Epithelial cell of esophagus (primary cell): Measurements from ENCODE around the gene ZNF878.

ENCODE experiments used
- DNase-seq: peaks from one replicate; pipeline ENCODE4 v3.0.0; 2010; ENCODE audit warnings: low read depth
- H3K4me3 ChIP-seq: 2 replicates; pipeline ENCODE4 v1.5.1; 2011; ENCODE audit warnings: mild to moderate bottlenecking, low read length, control low read depth
- TF ChIP-seq, protein P1 (sequence below): IDR thresholded peaks from 2 replicates; pipeline ENCODE4 v1.5.1; 2011; ENCODE audit warnings: low read depth, mild to moderate bottlenecking, low read length, control low read depth, inconsistent platforms; ENCODE audit not compliant: insufficient read depth; ENCODE audit errors: missing control alignments

The ZNF878 gene

DNA sequence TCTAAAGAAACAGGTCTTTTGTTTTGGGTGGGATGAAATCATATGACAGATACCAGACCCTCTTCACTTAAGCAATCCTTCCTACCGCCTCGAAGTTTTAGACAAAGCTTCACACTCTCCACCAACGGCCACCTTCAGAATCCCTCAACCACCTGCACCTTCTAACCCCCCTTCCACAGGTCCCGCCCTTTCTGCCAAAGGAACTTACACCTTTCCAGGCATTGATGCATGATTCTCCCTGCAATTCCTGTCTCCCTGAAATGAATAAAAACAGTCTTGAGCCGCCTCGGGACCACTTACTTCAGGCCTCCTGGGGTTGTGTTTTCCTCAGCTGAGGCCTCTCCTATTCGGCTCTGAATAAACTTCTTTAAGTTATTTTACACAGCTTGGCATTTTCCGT lies 18.1 kb downstream of the ZNF878 start:
- no peak for DNase-seq
- H3K4me3 ChIP-seq = peak overlapping the region; percentile 85
- TF ChIP-seq, protein P1, sequence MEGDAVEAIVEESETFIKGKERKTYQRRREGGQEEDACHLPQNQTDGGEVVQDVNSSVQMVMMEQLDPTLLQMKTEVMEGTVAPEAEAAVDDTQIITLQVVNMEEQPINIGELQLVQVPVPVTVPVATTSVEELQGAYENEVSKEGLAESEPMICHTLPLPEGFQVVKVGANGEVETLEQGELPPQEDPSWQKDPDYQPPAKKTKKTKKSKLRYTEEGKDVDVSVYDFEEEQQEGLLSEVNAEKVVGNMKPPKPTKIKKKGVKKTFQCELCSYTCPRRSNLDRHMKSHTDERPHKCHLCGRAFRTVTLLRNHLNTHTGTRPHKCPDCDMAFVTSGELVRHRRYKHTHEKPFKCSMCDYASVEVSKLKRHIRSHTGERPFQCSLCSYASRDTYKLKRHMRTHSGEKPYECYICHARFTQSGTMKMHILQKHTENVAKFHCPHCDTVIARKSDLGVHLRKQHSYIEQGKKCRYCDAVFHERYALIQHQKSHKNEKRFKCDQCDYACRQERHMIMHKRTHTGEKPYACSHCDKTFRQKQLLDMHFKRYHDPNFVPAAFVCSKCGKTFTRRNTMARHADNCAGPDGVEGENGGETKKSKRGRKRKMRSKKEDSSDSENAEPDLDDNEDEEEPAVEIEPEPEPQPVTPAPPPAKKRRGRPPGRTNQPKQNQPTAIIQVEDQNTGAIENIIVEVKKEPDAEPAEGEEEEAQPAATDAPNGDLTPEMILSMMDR = no peak

DNA sequence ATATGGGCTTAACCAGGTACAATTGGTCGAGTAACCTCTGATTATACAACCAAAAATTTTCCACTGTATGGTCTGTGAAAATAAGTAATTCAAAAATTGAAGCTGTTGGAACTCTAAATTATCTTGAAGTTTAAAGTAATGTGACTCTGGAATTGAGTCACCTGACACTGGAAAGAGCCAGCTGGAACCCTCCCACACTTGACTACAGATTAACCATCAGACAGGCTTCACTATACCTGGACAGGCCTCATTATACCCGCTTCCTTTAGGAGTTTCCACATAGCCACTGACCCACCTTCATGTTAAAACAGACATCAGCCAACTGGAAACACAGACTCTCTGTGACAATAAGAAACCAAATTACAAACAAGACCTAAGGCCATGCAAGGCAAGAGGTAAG lies 18.6 kb downstream of the ZNF878 start:
- H3K4me3 ChIP-seq = no peak overlapping the region
- TF ChIP-seq, protein P1 = no peak

DNA sequence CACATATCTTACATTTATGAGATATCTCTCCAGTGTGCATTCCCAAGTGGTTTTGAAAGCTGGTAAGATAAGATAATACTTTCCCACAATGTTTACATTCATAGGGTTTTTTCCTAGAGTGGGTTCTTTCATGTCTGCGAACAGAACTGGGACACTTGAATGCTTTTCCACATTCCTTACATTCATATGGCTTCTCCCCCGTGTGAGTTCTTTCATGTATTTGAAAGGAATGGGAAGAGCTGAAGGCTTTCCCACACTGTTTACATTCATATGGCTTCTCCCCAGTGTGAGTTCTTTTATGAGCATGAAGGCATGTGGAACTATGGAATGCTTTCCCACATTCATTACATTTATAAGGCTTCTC lies 37.0 kb downstream of the ZNF878 start:
- DNase-seq = no peak
- TF ChIP-seq, protein P1 = no peak
- no peak overlapping the region for H3K4me3 ChIP-seq

More for the DNA sequence above, 18.6 kb downstream of the ZNF878 start:
- no peak for DNase-seq

DNA sequence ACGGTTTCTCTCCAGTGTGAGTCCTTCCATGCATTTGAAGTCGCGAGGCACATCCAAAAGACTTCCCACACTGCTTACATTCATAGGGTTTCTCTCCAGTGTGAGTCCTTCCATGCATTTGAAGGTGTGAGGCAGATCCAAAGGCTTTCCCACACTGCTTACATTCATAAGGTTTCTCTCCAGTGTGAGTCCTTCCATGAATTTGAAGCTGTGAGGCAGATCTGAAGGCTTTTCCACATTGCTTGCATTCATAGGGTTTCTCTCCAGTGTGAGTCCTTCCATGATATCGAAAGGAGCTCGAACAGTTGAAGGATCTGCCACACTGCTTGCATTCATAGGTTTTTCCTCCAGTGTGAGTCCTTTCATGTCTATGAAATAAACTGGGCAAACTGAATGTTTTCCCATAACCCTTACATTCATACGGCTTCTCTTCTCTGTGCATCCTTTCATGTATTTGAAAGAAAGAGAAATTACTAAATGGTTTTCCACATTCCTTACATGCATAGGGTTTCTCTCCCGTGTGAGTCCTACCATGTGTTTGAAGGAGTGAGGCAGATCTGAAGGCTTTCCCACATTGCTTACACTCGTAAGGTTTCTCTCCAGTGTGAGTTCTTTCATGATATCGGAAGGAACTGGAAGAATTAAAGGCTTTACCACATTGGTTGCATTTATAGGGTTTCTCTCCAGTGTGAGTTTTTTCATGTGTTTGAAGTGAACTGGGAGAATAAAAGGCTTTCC lies 37.6 kb downstream of the ZNF878 start:
- DNase-seq = no peak
- H3K4me3 ChIP-seq = no peak overlapping the region
- TF ChIP-seq, protein P1 = no peak

DNA sequence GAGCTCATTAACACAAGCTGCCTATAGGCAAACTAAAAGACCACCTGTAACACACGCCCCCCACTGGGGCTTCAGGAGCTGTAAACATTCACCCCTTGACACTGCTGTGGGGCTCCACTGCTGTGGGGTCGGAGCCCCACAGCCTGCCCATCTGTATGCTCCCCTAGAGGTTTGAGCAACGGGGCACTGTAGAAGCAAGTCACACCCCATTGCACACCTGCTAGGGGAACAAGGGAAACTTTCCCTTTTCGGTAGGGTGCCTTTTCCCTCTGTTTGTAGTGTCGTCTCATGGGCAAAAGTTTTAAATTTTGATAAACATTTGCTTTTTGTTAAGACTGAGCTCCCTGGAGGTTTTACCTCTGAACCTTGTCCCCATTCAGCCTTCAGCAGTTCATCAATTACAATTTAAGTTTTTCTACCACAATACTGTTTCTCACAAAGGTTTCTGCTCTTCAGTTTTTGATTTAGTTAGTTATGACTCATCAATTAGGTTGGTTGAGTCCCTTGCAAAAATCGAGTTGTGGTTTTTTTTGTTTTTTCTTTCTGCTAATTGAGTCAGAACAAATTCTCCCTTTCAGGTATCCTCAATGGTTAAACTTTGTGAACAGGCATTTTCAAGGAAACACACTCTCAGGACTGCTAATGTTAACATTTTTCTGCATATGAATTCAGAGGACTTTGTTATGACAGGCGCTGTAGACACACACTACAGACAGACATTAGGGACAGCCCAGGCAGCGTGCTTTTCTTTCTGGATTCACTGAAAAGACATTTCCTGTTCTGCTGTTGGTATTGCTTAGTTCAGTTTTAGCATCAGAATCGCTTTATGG lies 52.4 kb downstream of the ZNF878 start:
- H3K4me3 ChIP-seq = no peak overlapping the region
- TF ChIP-seq, protein P1 = no peak
- no peak for DNase-seq

DNA sequence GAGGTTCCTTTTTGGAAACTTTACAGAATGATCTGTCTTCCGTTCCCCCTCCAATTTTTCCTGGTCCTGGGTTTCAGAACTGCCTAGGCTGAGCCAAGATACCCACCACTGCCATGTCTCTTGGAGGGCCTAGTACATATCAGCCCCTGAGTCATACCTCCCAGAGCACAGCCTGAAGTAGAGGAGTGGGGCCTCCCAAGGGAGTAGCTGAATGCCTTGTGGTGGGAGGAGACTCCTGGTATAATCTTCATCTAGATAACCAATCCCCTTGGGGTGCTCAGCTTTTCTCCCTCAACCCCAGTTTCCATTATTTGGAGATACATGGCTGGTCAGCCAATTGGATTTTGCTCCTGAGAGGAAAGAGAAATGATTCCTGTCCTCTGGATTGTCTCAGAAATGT lies 57.6 kb downstream of the ZNF878 start:
- H3K4me3 ChIP-seq = no peak overlapping the region
- TF ChIP-seq, protein P1 = no peak
- no peak for DNase-seq
